K562 (cell line): ENCODE results near the gene TTC9C.

Experiments
- CBX8 ChIP-seq: fragments of 200-600 bp; sonication (generic); IDR thresholded peaks from 2 replicates; pipeline ENCODE4 v1.6.1; 2012; ENCODE audit warnings: borderline replicate concordance, mixed run types, low read depth, mild to moderate bottlenecking, moderate library complexity, mixed read lengths, low read length, control low read depth, inconsistent platforms; ENCODE audit not compliant: poor library complexity, severe bottlenecking; ENCODE audit errors: extremely low read depth
- MECOM ChIP-seq: fragments of 250-450 bp; sonication (Bioruptor Pico); IDR thresholded peaks from 2 replicates; pipeline ENCODE4 v1.8.0; 2022; ENCODE audit warnings: inconsistent platforms
- MTA3 ChIP-seq: fragments of 450-650 bp; formaldehyde crosslinking; IDR thresholded peaks from 2 replicates; pipeline ENCODE4 v1.6.1; 2017; ENCODE audit warnings: mild to moderate bottlenecking, borderline replicate concordance
- NR2C2 ChIP-seq, 2 experiments: fragments of 200-800 bp in 1 of 2; sonication (Bioruptor generic) in 1 of 2; sonication (generic) in 1 of 2; formaldehyde crosslinking in 1 of 2; IDR thresholded peaks; 2 replicates each; pipeline versions ENCODE4 v1.6.1 to v1.8.0; 2016 to 2022; ENCODE audit warnings: mild to moderate bottlenecking in 1 of 2, missing compliant biosample characterization in 1 of 2, missing genetic modification characterization in 1 of 2, missing genetic modification reagents in 1 of 2
- PHF8 ChIP-seq: fragments of 200-600 bp; sonication (generic); IDR thresholded peaks from 2 replicates; pipeline ENCODE4 v1.6.1; 2012; ENCODE audit warnings: mixed run types, mild to moderate bottlenecking, inconsistent platforms, low read length, moderate library complexity, borderline replicate concordance
- POLR2A ChIP-seq: fragments of 450-650 bp; conservative IDR thresholded peaks from 2 replicates; pipeline ENCODE4 v1.6.1; 2016
- RAD21 ChIP-seq, 2 experiments: fragments of 250-450 bp in 1 of 2; fragments of 450-650 bp in 1 of 2; sonication (Bioruptor Pico) in 1 of 2; formaldehyde crosslinking in 1 of 2; IDR thresholded peaks in 1 of 2; conservative IDR thresholded peaks in 1 of 2; 2 replicates each; pipeline versions ENCODE4 v1.4.0 to v1.8.0; 2020 to 2022; ENCODE audit warnings: mild to moderate bottlenecking in 2 of 2, moderate library complexity in 1 of 2
- TAF9B ChIP-seq: fragments of 450-650 bp; IDR thresholded peaks from 2 replicates; pipeline ENCODE4 v1.6.1; 2018; ENCODE audit warnings: mild to moderate bottlenecking; ENCODE audit not compliant: partially characterized antibody
- TEAD4 ChIP-seq, 2 experiments: sonication (generic) in 1 of 2; formaldehyde crosslinking in 1 of 2; IDR thresholded peaks; 2 replicates each; pipeline versions ENCODE4 v1.6.1 to v1.8.0; 2012 to 2022; ENCODE audit warnings: borderline replicate concordance in 1 of 2, inconsistent platforms in 1 of 2, low read length in 1 of 2, mild to moderate bottlenecking in 1 of 2, missing genetic modification reagents in 1 of 2
- ZC3H11A ChIP-seq: IDR thresholded peaks from 2 replicates; pipeline ENCODE4 v1.6.1; 2012; ENCODE audit warnings: low read depth, low read length, improper control_type of control experiment
- ZFX ChIP-seq: sonication (generic); formaldehyde crosslinking; IDR thresholded peaks from 2 replicates; pipeline ENCODE4 v1.8.0; 2022; ENCODE audit warnings: mild to moderate bottlenecking, missing genetic modification reagents, moderate library complexity
- ZNF239 ChIP-seq: fragments of 250-450 bp; sonication (Bioruptor Pico); IDR thresholded peaks from 2 replicates; pipeline ENCODE4 v1.4.0; 2020; ENCODE audit warnings: mild to moderate bottlenecking
- ZNF274 ChIP-seq: IDR thresholded peaks from 2 replicates; pipeline ENCODE4 v1.6.1; 2011; ENCODE audit warnings: low read depth, mild to moderate bottlenecking, low read length, moderate library complexity, borderline replicate concordance
- TF ChIP-seq, protein P1 (sequence below): sonication (generic); formaldehyde crosslinking; IDR thresholded peaks from 2 replicates; pipeline ENCODE4 v1.8.0; 2023; ENCODE audit warnings: mild to moderate bottlenecking, missing genetic modification reagents

DNA sequence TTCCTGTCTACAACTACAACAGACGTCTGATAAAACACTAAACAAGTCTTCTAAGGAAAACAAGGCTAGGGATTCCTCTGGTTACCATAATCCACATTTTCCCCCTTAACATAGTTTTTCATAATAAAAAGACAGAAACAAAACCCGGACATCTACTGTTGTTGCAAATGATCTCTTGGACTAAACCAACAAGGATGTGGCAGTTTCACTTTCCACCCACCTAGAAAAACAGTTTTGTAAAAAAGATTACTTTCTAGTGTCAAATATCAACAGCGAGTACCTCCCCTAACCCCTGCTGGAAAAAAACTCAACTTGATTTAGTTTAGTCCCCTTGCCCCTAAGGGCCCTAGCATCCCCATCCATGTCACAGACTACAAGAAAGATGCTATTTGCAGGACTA lies 15.4 kb upstream of the TTC9C start:
- TF ChIP-seq PHF8 (no peak), ZNF239 (CRISPR knock-in tag) (no peak), ZFX (CRISPR knock-in tag) (no peak), POLR2A (no peak), NR2C2 (CRISPR knock-in tag; IDR thresholded peaks at IDR 0.05) (no peak), NR2C2 (tag; IDR thresholded peaks at IDR 0.05) (no peak), RAD21 (CRISPR knock-in tag; conservative IDR thresholded peaks at IDR 0.05 in 1 of 2, IDR thresholded peaks at IDR 0.05 in 1 of 2) (no peak), TEAD4 (IDR thresholded peaks at IDR 0.05; ENCODE audit: low read length) (no peak), TEAD4 (CRISPR knock-in tag; IDR thresholded peaks at IDR 0.05; ENCODE audit: borderline replicate concordance) (no peak), CBX8 (no peak), MECOM (no peak), TAF9B (no peak), MTA3 (no peak), ZC3H11A (no peak), ZNF274 (no peak)
- TF ChIP-seq, protein P1, sequence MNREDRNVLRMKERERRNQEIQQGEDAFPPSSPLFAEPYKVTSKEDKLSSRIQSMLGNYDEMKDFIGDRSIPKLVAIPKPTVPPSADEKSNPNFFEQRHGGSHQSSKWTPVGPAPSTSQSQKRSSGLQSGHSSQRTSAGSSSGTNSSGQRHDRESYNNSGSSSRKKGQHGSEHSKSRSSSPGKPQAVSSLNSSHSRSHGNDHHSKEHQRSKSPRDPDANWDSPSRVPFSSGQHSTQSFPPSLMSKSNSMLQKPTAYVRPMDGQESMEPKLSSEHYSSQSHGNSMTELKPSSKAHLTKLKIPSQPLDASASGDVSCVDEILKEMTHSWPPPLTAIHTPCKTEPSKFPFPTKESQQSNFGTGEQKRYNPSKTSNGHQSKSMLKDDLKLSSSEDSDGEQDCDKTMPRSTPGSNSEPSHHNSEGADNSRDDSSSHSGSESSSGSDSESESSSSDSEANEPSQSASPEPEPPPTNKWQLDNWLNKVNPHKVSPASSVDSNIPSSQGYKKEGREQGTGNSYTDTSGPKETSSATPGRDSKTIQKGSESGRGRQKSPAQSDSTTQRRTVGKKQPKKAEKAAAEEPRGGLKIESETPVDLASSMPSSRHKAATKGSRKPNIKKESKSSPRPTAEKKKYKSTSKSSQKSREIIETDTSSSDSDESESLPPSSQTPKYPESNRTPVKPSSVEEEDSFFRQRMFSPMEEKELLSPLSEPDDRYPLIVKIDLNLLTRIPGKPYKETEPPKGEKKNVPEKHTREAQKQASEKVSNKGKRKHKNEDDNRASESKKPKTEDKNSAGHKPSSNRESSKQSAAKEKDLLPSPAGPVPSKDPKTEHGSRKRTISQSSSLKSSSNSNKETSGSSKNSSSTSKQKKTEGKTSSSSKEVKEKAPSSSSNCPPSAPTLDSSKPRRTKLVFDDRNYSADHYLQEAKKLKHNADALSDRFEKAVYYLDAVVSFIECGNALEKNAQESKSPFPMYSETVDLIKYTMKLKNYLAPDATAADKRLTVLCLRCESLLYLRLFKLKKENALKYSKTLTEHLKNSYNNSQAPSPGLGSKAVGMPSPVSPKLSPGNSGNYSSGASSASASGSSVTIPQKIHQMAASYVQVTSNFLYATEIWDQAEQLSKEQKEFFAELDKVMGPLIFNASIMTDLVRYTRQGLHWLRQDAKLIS = no peak
